Measurements from ENCODE around the gene SEMA5A.

SEMA5A gene

DNA sequence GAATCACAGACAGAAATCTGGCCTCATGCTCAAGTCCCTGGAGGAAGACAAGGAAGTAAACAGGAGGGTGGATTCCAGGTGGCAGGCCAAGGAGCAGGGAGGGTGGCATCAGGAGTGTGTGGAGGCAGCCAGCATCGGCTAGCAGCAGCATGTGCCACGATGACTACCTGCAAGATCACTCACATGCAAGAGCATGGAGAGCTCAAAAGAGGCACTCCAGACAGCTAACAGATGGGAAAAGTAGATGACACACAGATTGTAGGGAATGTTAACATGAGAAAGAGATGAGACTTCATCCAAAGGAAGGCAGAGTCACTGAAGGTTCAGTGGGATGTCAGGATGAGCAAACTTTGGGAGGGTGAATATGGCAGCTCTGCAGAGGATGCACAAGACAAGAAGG lies 104.3 kb downstream of the SEMA5A start:
- H3K27ac ChIP-seq: no peak overlapping the region
- TF ChIP-seq, protein P1, sequence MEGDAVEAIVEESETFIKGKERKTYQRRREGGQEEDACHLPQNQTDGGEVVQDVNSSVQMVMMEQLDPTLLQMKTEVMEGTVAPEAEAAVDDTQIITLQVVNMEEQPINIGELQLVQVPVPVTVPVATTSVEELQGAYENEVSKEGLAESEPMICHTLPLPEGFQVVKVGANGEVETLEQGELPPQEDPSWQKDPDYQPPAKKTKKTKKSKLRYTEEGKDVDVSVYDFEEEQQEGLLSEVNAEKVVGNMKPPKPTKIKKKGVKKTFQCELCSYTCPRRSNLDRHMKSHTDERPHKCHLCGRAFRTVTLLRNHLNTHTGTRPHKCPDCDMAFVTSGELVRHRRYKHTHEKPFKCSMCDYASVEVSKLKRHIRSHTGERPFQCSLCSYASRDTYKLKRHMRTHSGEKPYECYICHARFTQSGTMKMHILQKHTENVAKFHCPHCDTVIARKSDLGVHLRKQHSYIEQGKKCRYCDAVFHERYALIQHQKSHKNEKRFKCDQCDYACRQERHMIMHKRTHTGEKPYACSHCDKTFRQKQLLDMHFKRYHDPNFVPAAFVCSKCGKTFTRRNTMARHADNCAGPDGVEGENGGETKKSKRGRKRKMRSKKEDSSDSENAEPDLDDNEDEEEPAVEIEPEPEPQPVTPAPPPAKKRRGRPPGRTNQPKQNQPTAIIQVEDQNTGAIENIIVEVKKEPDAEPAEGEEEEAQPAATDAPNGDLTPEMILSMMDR (conservative IDR thresholded peaks at IDR 0.05): no peak

DNA sequence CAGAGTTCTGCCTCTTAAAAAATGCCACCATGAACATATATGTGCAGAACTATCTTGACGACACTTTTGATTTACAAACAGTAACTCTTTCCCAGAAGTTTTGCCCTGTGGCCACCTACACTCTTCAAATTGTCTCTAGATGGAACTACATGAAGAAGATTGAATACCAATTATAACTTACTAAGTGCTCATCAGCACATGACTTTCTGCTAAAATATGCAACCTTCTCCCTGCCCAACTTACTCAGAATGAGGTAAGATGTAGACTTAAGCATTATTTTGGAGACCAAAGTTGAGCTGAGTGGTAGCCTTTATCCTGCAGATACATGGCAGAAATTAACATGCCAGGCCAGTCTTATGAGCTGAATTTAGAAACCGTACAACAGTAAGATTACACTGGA lies 105.4 kb downstream of the SEMA5A start:
- TF ChIP-seq, protein P1 (conservative IDR thresholded peaks at IDR 0.05): no peak
- H3K27ac ChIP-seq: no peak overlapping the region

DNA sequence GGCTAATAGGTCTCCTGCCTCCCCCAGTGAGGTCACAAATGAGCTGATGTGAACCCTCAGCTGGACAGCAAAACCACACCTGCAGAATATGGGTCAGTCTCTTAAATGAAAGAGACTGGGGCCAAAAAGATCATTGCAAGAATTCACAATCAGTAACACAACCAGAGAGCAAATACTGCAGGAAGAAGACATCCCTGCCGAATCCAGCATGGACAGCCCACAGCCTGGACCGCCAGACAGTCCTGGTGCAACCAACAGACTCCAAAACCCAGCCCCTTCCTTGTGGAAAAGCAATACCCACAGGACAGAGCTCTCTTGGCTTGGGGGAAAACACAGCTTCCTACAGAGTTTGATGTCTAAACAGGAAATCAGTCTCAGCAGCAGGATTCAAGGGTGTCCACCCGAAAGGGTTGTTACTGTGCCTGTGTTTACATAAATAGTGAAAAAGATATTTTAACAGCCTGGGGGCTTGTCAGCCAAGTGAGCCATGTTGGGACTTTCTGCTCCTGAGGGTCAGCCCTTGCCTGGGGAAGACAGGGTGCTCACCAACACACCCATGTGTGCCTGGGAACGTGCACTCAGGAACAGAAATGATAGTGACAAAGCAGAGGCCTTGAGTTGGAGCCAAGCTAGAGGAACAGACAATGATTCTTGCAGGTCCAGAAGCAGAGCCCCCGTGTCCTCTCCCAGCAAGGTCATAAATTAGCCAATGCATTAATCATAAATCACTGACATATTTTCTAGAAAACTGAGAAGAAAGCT lies 106.2 kb downstream of the SEMA5A start:
- TF ChIP-seq, protein P1 (conservative IDR thresholded peaks at IDR 0.05): no peak
- no peak overlapping the region for H3K27ac ChIP-seq

DNA sequence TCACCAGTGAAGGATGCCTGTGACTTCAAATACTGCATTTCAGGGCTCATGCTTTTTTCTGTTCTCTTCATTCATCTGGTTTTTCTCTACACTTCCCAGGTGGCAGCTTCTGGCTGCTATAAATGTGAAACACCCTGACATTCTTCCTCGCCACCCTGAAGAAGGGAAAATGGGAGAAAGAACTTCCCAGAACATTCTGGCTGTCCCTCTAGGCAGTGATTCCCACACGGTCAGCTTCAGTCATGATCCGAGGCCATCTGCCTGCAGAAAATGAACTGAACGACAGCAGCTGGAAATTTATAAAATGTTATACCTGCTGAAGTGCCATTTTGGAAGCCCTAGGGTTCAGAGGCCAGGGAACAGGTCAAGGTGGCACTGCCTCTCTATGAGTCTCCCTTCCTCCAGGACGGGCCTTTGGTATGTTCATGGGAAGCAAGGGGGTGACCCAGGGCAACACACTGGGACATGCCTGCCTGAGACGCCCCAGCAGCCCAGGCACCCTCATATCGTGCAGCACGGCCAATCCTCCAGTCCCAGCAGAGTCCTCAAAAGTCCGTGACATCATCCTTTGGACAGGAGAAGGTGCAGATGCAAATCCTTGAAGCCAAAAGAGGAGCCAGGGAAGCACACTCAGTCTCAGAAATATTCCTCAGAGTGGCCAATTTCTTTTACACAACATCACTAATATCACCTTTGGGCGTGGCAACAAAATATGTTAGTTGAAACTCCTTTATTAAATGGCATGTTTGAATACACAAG lies 107.1 kb downstream of the SEMA5A start:
- no peak overlapping the region for H3K27ac ChIP-seq
- TF ChIP-seq, protein P1 (conservative IDR thresholded peaks at IDR 0.05): no peak

DNA sequence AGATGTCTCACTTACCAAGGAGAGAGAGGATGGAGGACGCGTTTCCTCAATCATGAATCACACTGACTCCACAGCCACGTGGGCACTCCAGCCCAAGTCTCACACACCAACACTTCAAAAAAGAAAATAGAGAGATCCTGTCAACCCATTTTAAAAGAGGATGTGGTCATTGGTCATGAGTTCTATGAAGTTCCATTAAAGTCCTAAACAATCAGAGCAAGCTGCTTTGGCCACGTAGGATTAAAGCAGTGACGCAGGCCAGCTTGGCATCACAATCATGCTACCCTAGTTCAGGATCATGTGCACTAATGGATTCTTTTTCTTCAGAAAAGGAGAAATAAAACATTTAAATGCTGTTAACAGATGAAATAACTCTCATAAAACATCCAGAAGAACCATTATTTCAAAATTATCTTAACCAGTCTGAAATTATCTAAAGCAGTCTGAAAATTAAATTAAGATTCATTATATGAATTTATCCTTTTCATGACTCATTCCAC lies 108.1 kb downstream of the SEMA5A start:
- H3K27ac ChIP-seq: no peak overlapping the region
- TF ChIP-seq, protein P1 (conservative IDR thresholded peaks at IDR 0.05): no peak

DNA sequence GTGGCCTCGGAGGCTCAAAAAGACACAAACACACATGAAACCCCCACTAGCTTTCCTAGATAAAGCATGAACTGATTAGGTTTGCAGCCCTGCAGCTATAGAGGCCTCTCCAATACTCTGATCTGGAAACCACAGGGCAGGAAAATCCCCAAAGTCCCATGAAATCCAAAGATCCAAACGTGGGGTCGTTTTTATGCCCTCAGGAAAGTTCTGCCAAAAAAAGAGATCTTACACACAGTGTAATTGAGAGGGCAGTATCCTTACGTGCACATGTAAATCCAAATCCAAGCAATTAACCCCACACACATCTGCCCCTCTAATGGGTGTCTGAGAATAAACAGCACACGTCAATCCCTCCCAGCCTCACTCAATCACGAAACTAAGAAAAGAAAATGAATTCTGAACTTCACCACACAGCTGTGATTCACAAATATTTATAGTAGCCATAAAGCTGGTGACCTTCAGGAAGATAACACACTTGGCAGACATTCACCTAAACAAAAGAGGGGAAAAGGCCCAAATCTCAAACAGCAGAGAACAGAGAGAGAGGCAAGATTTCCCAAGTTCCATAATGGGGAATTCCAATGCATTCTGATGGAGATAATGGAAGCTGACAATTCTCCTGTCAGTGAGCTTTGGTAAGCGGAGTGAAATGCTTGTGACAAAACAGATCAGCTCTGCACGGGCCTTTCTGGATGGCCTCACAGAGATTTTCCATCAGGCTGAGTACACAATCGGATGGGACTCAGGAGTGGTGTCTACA lies 114.2 kb downstream of the SEMA5A start:
- TF ChIP-seq, protein P1 (conservative IDR thresholded peaks at IDR 0.05): no peak
- peak overlapping the region; percentile 14; the same call in 1 of the 2 replicates for H3K27ac ChIP-seq

DNA sequence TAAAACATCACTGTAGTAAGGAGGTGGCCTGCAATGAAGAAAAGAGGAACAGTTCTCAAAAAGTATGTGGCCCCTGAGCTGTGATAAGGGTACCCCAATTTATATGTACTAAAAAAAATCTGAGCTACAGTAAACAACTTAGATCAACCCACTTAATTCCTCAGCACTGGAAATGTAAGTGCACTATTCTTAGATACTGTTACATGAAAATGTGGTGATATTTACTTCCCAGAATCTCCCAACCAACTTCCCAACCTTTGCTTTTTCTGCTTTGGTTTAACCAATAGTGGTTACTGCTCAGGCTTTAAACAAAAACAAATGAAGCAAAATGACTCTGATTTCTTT lies 114.8 kb downstream of the SEMA5A start:
- peak overlapping the region; percentile 14; the same call in 1 of the 2 replicates for H3K27ac ChIP-seq
- TF ChIP-seq, protein P1 (conservative IDR thresholded peaks at IDR 0.05): no peak

Measured in VCaP (cell line).